Measurements from ENCODE around the gene UBASH3B. TPM values are rescaled to one million over a fixed set of nuclear protein-coding genes. Genes with fewer than 3 reads are reported as not detected.
A peak's percentile ranks its signal among the peaks of the same experiment; 100 is the strongest.

The UBASH3B gene
- total RNA-seq, 1 experiment from 2014 or later: 10.3 TPM

GRCh38 chr11:122775675-122776271 is 120.3 kb downstream of the UBASH3B start:
- Mint-ChIP-seq H3K27ac (ENCODE audit: low read depth, unreplicated experiment) (no peak overlapping the region), H3K36me3 (ENCODE audit: insufficient read depth, unreplicated experiment) (peaks cover 12% of the 10 kb centered on the region), H3K4me3 (ENCODE audit: unreplicated experiment) (no peak overlapping the region), H3K4me1 (ENCODE audit: insufficient read depth, unreplicated experiment) (peaks cover 11% of the 10 kb centered on the region), H3K9me3 (ENCODE audit: unreplicated experiment) (no peaks in the 10 kb centered on the region), H3K27me3 (ENCODE audit: insufficient read depth, unreplicated experiment) (no peaks in the 10 kb centered on the region)
- POLR2A ChIA-PET: interaction anchor here (1.2 kb wide), 1 partner anchor 90 kb away, joined by 3 read pairs; no protein-coding TSS in a partner anchor
- intact Hi-C loops (cut with micrococcal nuclease): no loop called here
- CTCF ChIA-PET: interaction anchor here (0.5 to 1.1 kb wide), 7 partner anchors 36 to 931 kb away, joined by 3 to 4 read pairs (median 3); no protein-coding TSS in a partner anchor
- TF ChIP-seq, protein P1, sequence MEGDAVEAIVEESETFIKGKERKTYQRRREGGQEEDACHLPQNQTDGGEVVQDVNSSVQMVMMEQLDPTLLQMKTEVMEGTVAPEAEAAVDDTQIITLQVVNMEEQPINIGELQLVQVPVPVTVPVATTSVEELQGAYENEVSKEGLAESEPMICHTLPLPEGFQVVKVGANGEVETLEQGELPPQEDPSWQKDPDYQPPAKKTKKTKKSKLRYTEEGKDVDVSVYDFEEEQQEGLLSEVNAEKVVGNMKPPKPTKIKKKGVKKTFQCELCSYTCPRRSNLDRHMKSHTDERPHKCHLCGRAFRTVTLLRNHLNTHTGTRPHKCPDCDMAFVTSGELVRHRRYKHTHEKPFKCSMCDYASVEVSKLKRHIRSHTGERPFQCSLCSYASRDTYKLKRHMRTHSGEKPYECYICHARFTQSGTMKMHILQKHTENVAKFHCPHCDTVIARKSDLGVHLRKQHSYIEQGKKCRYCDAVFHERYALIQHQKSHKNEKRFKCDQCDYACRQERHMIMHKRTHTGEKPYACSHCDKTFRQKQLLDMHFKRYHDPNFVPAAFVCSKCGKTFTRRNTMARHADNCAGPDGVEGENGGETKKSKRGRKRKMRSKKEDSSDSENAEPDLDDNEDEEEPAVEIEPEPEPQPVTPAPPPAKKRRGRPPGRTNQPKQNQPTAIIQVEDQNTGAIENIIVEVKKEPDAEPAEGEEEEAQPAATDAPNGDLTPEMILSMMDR (IDR thresholded peaks at IDR 0.05; ENCODE audit: unreplicated experiment): no peak
- no TSS peak for BruUV-seq (replicated peaks)
- DNase-seq (ENCODE audit: unreplicated experiment): no peak

DNA sequence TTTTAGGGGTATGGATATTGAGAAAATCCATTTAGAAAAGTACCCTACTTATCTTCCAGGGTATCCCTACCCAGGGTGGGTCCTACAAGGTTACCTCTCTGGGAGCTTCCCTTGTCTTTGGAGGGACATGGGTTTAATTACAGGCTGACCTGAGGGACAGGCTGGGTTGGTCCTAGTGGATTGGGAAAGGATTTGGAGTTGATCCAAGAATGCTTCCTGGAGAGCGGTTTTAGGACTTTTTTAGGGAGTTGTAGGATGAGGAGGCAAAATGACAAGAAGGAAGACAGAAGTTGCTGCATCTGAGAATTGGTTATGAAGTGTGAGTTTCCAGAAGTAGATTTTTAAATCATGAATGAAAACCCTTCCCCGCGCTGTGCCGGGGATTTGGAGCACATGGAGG is 121.0 kb downstream of the UBASH3B start:
- intact Hi-C loops (cut with micrococcal nuclease): no loop called here
- Mint-ChIP-seq H3K27ac (ENCODE audit: low read depth, unreplicated experiment) (no peak overlapping the region), H3K4me1 (ENCODE audit: insufficient read depth, unreplicated experiment) (peaks cover 11% of the 10 kb centered on the region), H3K9me3 (ENCODE audit: unreplicated experiment) (no peaks in the 10 kb centered on the region), H3K27me3 (ENCODE audit: insufficient read depth, unreplicated experiment) (no peaks in the 10 kb centered on the region), H3K4me3 (ENCODE audit: unreplicated experiment) (no peak overlapping the region), H3K36me3 (ENCODE audit: insufficient read depth, unreplicated experiment) (peaks cover 12% of the 10 kb centered on the region)
- CTCF ChIA-PET: interaction anchor here (0.6 to 1.8 kb wide), 6 partner anchors 37 to 483 kb away, joined by 3 to 5 read pairs (median 3); no protein-coding TSS in a partner anchor
- no TSS peak for BruUV-seq (replicated peaks)
- peak; percentile 49 for DNase-seq (ENCODE audit: unreplicated experiment)
- POLR2A ChIA-PET: interaction anchor here (1.2 kb wide), 1 partner anchor 89 kb away, joined by 3 read pairs; no protein-coding TSS in a partner anchor
- TF ChIP-seq, protein P1 (IDR thresholded peaks at IDR 0.05; ENCODE audit: unreplicated experiment): no peak

GRCh38 chr11:122777343-122777742 is 121.8 kb downstream of the UBASH3B start:
- POLR2A ChIA-PET: no interaction called here
- CTCF ChIA-PET: interaction anchor here (0.5 to 1.8 kb wide), 3 partner anchors 76 to 206 kb away, joined by 3 to 5 read pairs (median 3); no protein-coding TSS in a partner anchor
- Mint-ChIP-seq H3K27me3 (ENCODE audit: insufficient read depth, unreplicated experiment) (no peaks in the 10 kb centered on the region), H3K4me1 (ENCODE audit: insufficient read depth, unreplicated experiment) (peaks cover 11% of the 10 kb centered on the region), H3K4me3 (ENCODE audit: unreplicated experiment) (no peak overlapping the region), H3K27ac (ENCODE audit: low read depth, unreplicated experiment) (no peak overlapping the region), H3K9me3 (ENCODE audit: unreplicated experiment) (no peaks in the 10 kb centered on the region), H3K36me3 (ENCODE audit: insufficient read depth, unreplicated experiment) (peaks cover 12% of the 10 kb centered on the region)
- DNase-seq (ENCODE audit: unreplicated experiment): no peak
- intact Hi-C loops (cut with micrococcal nuclease): no loop called here
- no TSS peak for BruUV-seq (replicated peaks)
- TF ChIP-seq, protein P1 (IDR thresholded peaks at IDR 0.05; ENCODE audit: unreplicated experiment): no peak

DNA sequence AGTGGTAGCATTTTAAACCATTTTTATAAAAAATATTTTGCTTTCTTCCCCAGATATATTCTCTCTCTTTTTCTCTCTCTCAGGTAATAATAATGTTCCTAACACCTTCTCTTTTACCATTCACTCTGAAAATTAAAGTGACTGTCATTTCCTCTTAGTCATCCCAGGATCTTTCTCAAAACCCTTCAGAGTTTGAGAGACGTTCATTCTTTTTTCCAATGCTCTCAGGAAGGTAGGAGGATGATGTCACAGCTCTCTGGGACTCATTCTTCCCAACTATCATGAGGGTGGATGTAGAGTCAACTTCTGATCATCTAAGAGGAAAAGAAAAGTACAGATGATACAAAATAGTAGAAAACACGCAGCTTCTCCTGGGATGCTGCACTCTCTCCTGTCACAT is 122.6 kb downstream of the UBASH3B start:
- TF ChIP-seq, protein P1 (IDR thresholded peaks at IDR 0.05; ENCODE audit: unreplicated experiment): no peak
- intact Hi-C loops (cut with micrococcal nuclease): no loop called here
- ChIA-PET POLR2A (no interaction called here), CTCF (interaction anchor here (0.5 to 1.8 kb wide), 4 partner anchors 18 to 149 kb away, joined by 3 to 5 read pairs (median 4); no protein-coding TSS in a partner anchor)
- Mint-ChIP-seq H3K9me3 (ENCODE audit: unreplicated experiment) (no peaks in the 10 kb centered on the region), H3K4me1 (ENCODE audit: insufficient read depth, unreplicated experiment) (peaks cover 6% of the 10 kb centered on the region), H3K36me3 (ENCODE audit: insufficient read depth, unreplicated experiment) (peaks cover 17% of the 10 kb centered on the region), H3K27ac (ENCODE audit: low read depth, unreplicated experiment) (no peak overlapping the region), H3K4me3 (ENCODE audit: unreplicated experiment) (no peak overlapping the region), H3K27me3 (ENCODE audit: insufficient read depth, unreplicated experiment) (no peaks in the 10 kb centered on the region)
- no TSS peak for BruUV-seq (replicated peaks)
- peak; percentile 23 for DNase-seq (ENCODE audit: unreplicated experiment)
